Progenitor cell of endocrine pancreas (in vitro differentiated cells): Measurements from ENCODE around the gene MRC2. TPM values are rescaled to one million over a fixed set of nuclear protein-coding genes. Genes with fewer than 3 reads are reported as not detected.

Source experiments
- DNase-seq: peaks from one replicate; pipeline ENCODE4 v3.0.0; 2021; ENCODE audit warnings: low spot score; ENCODE audit not compliant: unreplicated experiment
- H3K27ac Mint-ChIP-seq: 2 replicates; pipeline ENCODE4 v1.8.0; 2021; ENCODE audit warnings: mild to moderate bottlenecking, moderate library complexity, mixed read lengths
- H3K27me3 Mint-ChIP-seq: 2 replicates; pipeline ENCODE4 v1.8.0; 2021; ENCODE audit warnings: mixed read lengths
- H3K36me3 Mint-ChIP-seq: 2 replicates; pipeline ENCODE4 v1.8.0; 2022; ENCODE audit warnings: mixed read lengths; ENCODE audit not compliant: insufficient read depth
- H3K4me1 Mint-ChIP-seq: 2 replicates; pipeline ENCODE4 v1.8.0; 2021; ENCODE audit warnings: low read depth, mixed read lengths
- H3K4me3 Mint-ChIP-seq: 2 replicates; pipeline ENCODE4 v1.8.0; 2021; ENCODE audit warnings: low read depth, mild to moderate bottlenecking, moderate library complexity, mixed read lengths
- H3K9me3 Mint-ChIP-seq: 2 replicates; pipeline ENCODE4 v1.8.0; 2021; ENCODE audit warnings: low read depth, mixed read lengths
- total RNA-seq: library from RNA; stranded (reverse); gene quantifications from 2 replicates; pipeline ENCODE4 v1.2.1, GENCODE V29; 2021
- TF ChIP-seq, protein P1 (sequence below): fragments of 200-600 bp; sonication (generic); IDR thresholded peaks from one replicate; pipeline ENCODE4 v1.5.0; 2021; ENCODE audit warnings: antibody characterized with exemption, mild to moderate bottlenecking; ENCODE audit not compliant: unreplicated experiment

Gene MRC2
- total RNA-seq, 1 donor from 2014 or later = 4.9 TPM

DNA sequence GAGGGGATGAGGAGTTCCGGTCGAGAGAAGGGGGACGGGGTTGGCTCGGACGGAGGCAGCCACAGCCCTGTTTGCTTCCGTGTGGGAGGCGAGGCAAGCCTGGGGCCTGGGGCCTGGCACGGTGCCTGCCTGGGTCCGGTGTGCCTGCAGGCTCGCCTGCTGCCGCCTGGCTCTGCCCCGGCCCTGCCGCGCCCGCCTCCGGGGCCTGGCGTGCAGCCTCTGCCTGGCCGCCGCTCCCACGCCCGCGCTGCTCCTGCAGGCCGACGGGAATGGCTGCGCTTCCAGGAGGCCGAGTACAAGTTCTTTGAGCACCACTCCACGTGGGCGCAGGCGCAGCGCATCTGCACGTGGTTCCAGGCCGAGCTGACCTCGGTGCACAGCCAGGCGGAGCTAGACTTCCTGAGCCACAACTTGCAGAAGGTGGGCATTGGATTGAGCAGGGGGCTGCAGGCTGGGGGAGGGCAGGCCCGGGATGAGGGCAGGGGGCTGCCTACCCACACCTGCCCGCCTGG is 53.1 kb downstream of the MRC2 start:
- no peak for DNase-seq
- Mint-ChIP-seq H3K4me3 (no peak overlapping the region), H3K27ac (no peak overlapping the region), H3K27me3 (no peaks in the 10 kb centered on the region), H3K9me3 (no peaks in the 10 kb centered on the region), H3K36me3 (no peaks in the 10 kb centered on the region), H3K4me1 (no peaks in the 10 kb centered on the region)
- TF ChIP-seq, protein P1, sequence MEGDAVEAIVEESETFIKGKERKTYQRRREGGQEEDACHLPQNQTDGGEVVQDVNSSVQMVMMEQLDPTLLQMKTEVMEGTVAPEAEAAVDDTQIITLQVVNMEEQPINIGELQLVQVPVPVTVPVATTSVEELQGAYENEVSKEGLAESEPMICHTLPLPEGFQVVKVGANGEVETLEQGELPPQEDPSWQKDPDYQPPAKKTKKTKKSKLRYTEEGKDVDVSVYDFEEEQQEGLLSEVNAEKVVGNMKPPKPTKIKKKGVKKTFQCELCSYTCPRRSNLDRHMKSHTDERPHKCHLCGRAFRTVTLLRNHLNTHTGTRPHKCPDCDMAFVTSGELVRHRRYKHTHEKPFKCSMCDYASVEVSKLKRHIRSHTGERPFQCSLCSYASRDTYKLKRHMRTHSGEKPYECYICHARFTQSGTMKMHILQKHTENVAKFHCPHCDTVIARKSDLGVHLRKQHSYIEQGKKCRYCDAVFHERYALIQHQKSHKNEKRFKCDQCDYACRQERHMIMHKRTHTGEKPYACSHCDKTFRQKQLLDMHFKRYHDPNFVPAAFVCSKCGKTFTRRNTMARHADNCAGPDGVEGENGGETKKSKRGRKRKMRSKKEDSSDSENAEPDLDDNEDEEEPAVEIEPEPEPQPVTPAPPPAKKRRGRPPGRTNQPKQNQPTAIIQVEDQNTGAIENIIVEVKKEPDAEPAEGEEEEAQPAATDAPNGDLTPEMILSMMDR = no peak

DNA sequence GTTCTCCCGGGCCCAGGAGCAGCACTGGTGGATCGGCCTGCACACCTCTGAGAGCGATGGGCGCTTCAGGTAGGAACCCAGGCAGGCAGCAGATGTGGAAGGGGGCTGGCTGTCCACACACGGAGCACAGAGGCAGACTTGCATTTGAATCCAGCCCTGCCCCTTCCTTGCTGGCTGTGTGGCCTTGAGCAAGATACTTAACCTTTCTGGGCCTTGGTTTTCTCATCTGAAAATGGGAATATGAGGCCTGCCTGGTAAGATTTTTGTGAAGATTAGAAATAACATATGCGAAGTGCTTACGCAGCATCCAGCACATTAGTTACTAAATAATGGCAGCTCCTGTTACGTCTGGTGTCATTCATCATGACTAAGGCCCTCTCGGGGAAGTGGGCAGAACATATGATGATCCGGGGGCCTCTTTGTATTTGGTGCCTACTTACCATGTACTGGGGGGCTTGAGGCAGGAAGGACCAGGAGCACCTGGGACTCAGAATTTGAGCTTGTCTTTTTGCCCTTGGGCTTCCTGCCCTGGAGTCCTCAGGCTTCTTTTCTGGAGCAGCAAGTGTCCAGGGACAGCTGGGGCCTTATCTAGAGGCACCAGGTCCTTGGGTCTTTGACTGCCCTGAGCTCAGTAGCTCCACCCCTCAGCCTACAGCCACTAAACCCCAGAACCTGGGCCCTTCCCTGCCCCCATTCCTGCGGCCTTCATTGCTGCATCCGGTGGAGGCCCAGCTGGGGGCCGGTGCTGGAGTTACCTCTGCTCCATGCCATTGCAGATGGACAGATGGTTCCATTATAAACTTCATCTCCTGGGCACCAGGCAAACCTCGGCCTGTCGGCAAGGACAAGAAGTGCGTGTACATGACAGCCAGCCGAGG is 53.8 kb downstream of the MRC2 start:
- DNase-seq = no peak
- H3K27me3 Mint-ChIP-seq = no peaks in the 10 kb centered on the region
- no peaks in the 10 kb centered on the region for H3K4me1 Mint-ChIP-seq
- H3K9me3 Mint-ChIP-seq = no peaks in the 10 kb centered on the region
- TF ChIP-seq, protein P1 = no peak
- H3K36me3 Mint-ChIP-seq = no peaks in the 10 kb centered on the region
- H3K27ac Mint-ChIP-seq = no peak overlapping the region
- H3K4me3 Mint-ChIP-seq = no peak overlapping the region

DNA sequence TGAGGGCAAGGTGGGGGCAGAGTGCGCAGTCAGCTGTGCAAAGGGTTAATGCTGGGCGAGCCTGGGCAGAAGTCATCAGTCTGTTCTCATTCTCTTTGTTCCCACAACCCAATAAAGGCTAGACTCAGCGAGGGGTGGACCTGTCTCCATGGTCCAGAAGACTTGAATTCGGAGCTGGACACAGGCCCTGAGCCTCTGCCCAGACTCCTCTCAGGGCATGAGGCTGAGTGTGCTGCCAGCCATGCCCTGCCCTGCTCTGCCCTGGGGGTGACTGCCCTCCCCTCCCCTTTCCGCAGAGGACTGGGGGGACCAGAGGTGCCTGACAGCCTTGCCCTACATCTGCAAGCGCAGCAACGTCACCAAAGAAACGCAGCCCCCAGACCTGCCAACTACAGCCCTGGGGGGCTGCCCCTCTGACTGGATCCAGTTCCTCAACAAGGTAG is 54.5 kb downstream of the MRC2 start:
- no peaks in the 10 kb centered on the region for H3K27me3 Mint-ChIP-seq
- no peaks in the 10 kb centered on the region for H3K4me1 Mint-ChIP-seq
- TF ChIP-seq, protein P1 = no peak
- H3K36me3 Mint-ChIP-seq = no peaks in the 10 kb centered on the region
- DNase-seq = no peak
- no peak overlapping the region for H3K4me3 Mint-ChIP-seq
- no peak overlapping the region for H3K27ac Mint-ChIP-seq
- no peaks in the 10 kb centered on the region for H3K9me3 Mint-ChIP-seq

DNA sequence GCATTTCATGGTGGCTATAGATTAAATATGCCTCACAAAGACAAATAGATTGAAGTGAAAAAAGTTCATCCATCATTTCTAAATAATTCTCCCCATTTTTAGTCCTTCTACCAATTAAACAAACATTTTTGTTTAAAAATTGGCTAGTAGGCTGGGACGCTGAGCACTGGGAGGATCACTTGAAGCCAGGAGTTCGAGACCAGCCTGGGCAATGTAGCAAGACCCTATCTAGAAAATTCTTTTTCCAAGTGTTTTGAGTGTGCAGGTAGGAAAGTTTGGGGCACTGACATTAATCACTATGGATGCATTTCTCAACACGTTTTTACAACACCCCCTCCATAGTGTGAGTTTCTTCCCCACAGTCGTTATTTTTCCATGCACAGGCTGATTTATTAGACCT is 56.7 kb downstream of the MRC2 start:
- Mint-ChIP-seq H3K36me3 (no peaks in the 10 kb centered on the region), H3K27me3 (no peaks in the 10 kb centered on the region), H3K4me1 (no peaks in the 10 kb centered on the region), H3K4me3 (no peak overlapping the region), H3K9me3 (no peaks in the 10 kb centered on the region), H3K27ac (no peak overlapping the region)
- no peak for DNase-seq
- TF ChIP-seq, protein P1 = no peak

DNA sequence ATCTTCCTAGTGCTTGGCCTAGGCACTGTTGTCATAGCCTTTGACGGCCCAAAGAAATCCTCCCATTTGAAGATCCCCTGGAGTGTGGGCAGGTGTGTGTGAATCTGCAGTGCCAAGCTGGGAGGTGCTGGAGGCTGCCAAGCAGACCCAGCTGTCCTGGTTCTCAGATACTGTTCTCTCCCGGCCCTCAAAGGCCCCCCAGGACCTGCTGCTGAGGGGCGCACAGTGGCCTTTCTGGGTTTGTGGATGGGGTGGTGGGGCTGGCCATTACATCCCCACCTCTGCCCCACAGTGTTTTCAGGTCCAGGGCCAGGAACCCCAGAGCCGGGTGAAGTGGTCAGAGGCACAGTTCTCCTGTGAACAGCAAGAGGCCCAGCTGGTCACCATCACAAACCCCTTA is 60.5 kb downstream of the MRC2 start:
- Mint-ChIP-seq H3K4me3 (no peak overlapping the region), H3K27ac (no peak overlapping the region), H3K4me1 (no peaks in the 10 kb centered on the region), H3K27me3 (no peaks in the 10 kb centered on the region), H3K36me3 (no peaks in the 10 kb centered on the region), H3K9me3 (no peaks in the 10 kb centered on the region)
- no peak for DNase-seq
- TF ChIP-seq, protein P1 = no peak
